ENCODE results near the gene SORBS1. TPM values are rescaled to one million over a fixed set of nuclear protein-coding genes. Genes with fewer than 3 reads are reported as not detected.

The SORBS1 gene
- total and polyA plus RNA-seq, 2 experiments from 2014 or later: 17.0 to 40.2 TPM

DNA sequence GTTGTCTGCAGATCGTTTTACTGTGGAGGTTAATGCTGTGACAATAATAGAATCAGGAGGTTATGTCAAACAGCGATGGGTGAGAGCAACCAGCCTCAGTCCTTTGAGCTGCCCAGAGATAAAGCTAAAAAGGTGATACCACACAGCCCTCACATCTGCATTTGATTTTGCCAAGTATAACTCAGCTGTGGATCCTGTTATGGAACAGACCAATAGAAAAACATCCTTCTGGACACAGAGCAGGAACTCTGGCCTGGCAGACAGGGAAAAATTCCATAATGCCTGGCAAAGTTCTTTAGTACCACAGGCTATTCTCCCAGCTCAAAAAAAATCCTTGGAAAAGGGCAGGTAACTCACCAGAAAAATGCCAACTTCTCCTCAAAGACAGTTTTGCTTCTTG is 183.2 kb downstream of the SORBS1 start:
- DNase-seq (ENCODE audit: low spot score): no peak
- no peak overlapping the region for H2AFZ ChIP-seq
- TF ChIP-seq EZH2 (IDR thresholded peaks at IDR 0.05; ENCODE audit: borderline replicate concordance) (no peak), EZH2phosphoT487 (IDR thresholded peaks at IDR 0.05; ENCODE audit: low read depth, severe bottlenecking, unreplicated experiment) (no peak)
- TF ChIP-seq, protein P1, sequence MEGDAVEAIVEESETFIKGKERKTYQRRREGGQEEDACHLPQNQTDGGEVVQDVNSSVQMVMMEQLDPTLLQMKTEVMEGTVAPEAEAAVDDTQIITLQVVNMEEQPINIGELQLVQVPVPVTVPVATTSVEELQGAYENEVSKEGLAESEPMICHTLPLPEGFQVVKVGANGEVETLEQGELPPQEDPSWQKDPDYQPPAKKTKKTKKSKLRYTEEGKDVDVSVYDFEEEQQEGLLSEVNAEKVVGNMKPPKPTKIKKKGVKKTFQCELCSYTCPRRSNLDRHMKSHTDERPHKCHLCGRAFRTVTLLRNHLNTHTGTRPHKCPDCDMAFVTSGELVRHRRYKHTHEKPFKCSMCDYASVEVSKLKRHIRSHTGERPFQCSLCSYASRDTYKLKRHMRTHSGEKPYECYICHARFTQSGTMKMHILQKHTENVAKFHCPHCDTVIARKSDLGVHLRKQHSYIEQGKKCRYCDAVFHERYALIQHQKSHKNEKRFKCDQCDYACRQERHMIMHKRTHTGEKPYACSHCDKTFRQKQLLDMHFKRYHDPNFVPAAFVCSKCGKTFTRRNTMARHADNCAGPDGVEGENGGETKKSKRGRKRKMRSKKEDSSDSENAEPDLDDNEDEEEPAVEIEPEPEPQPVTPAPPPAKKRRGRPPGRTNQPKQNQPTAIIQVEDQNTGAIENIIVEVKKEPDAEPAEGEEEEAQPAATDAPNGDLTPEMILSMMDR (IDR thresholded peaks at IDR 0.05; ENCODE audit: poor library complexity): no peak
- H4K20me1 ChIP-seq (ENCODE audit: insufficient read depth, poor library complexity, severe bottlenecking): no peaks in the 10 kb centered on the region
- H3K9me2 ChIP-seq (replicated peaks; ENCODE audit: insufficient read depth): no peaks in the 10 kb centered on the region
- H3K4me1 ChIP-seq (ENCODE audit: insufficient read depth): no peaks in the 10 kb centered on the region
- no peaks in the 10 kb centered on the region for H3K79me2 ChIP-seq
- H3K4me2 ChIP-seq: no peak overlapping the region
- no peak overlapping the region for H3K4me3 ChIP-seq
- H3K36me3 ChIP-seq (replicated peaks; ENCODE audit: insufficient read depth, low read depth): no peaks in the 10 kb centered on the region
- no peak overlapping the region for H3K27ac ChIP-seq
- H3K9me3 ChIP-seq (ENCODE audit: low read depth): no peaks in the 10 kb centered on the region
- H3K27me3 ChIP-seq: no peaks in the 10 kb centered on the region
- WGBS (ENCODE audit: low lambda C conversion rate, missing lambda C conversion rate): 49% methylated on average over 2 of the region's 2 CpGs

DNA sequence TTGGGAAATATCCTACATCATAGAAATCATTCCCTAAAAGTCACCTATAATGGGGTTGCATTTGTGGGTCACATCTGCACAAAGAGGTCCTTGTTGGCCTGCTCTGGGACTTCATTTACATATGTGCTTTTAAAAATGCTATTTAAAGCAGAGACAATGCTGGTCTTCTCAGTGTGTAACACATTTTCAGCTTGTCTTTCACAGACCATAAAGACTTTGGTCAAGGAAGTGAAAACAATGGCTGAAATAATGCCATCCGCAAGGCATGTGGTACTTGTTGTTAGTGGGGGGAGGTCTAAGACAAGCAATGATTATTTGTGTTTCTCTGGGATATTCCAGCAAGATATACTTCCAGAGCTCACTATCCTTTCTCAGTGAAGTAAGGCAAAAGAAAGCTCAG is 185.8 kb downstream of the SORBS1 start:
- Histone ChIP-seq H2AFZ (no peak overlapping the region), H3K9me3 (ENCODE audit: low read depth) (no peaks in the 10 kb centered on the region), H4K20me1 (ENCODE audit: insufficient read depth, poor library complexity, severe bottlenecking) (no peaks in the 10 kb centered on the region), H3K27ac (no peak overlapping the region), H3K79me2 (no peaks in the 10 kb centered on the region), H3K4me3 (no peak overlapping the region), H3K36me3 (replicated peaks; ENCODE audit: insufficient read depth, low read depth) (no peaks in the 10 kb centered on the region), H3K4me2 (no peak overlapping the region), H3K9me2 (replicated peaks; ENCODE audit: insufficient read depth) (no peaks in the 10 kb centered on the region), H3K27me3 (no peaks in the 10 kb centered on the region), H3K4me1 (ENCODE audit: insufficient read depth) (no peaks in the 10 kb centered on the region)
- TF ChIP-seq EZH2 (IDR thresholded peaks at IDR 0.05; ENCODE audit: borderline replicate concordance) (no peak), EZH2phosphoT487 (IDR thresholded peaks at IDR 0.05; ENCODE audit: low read depth, severe bottlenecking, unreplicated experiment) (no peak)
- TF ChIP-seq, protein P1 (IDR thresholded peaks at IDR 0.05; ENCODE audit: poor library complexity): no peak
- no peak for DNase-seq (ENCODE audit: low spot score)
- WGBS (ENCODE audit: low lambda C conversion rate, missing lambda C conversion rate): 87% methylated on average over 1 of the region's 1 CpG

DNA sequence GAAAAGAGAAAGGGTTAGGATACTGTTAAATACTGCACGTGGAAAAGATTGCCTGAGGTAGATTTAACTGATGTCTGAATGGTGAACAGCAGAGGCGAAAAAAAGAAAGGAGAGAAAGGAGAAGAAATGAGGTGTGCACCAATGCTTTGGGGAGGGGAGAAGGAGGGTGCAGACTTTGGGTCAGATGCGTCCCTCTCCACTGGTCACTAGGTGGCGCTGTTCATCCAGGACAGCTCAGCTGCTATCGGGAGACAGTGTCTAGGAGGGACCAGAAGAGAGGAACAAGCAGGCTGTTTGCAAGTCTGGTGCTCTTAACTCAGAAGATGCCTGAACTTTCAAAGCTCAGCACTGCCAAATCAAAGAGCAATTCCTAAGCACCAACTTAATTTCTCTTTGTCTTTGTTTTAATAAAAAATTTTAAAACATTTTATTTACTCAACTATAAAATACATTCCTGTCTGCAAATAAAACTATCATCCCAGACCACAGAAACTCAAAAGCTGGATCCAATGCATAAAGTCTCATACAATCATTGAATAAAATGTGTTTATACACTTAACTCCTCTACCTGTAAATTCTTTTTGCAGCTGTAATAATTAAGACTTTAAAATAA is 186.5 kb downstream of the SORBS1 start:
- Histone ChIP-seq H3K27me3 (no peaks in the 10 kb centered on the region), H3K4me1 (ENCODE audit: insufficient read depth) (no peaks in the 10 kb centered on the region), H2AFZ (no peak overlapping the region), H3K36me3 (replicated peaks; ENCODE audit: insufficient read depth, low read depth) (no peaks in the 10 kb centered on the region), H3K4me2 (no peak overlapping the region), H3K4me3 (no peak overlapping the region), H3K27ac (no peak overlapping the region), H3K79me2 (no peaks in the 10 kb centered on the region), H3K9me2 (replicated peaks; ENCODE audit: insufficient read depth) (no peaks in the 10 kb centered on the region), H4K20me1 (ENCODE audit: insufficient read depth, poor library complexity, severe bottlenecking) (no peaks in the 10 kb centered on the region), H3K9me3 (ENCODE audit: low read depth) (no peaks in the 10 kb centered on the region)
- peak; percentile 89 for DNase-seq (ENCODE audit: low spot score)
- WGBS (ENCODE audit: low lambda C conversion rate, missing lambda C conversion rate): 3% methylated on average over 5 of the region's 5 CpGs
- TF ChIP-seq, protein P1 (IDR thresholded peaks at IDR 0.05; ENCODE audit: poor library complexity): peak; percentile 91
- no peak for TF ChIP-seq EZH2phosphoT487 (IDR thresholded peaks at IDR 0.05; ENCODE audit: low read depth, severe bottlenecking, unreplicated experiment)

DNA sequence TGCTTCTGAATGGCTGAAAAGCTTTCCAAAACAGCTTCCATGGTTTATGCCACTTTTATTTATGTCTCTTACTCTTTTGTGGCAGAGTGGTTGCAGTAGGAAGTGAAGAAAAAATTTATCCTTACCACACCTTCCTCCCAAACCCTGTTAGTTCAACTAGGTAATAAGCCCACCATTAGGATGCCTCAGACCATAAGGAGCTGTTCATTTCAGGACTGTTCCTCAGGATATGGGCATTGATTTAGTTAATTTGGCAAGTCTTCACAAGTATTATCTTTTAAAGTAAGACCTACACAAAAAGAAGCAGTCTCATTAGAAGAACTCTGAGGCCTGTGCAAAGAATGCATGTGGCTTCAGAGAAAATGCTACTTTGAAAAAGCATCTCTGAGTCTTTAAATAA is 187.5 kb downstream of the SORBS1 start:
- H3K27ac ChIP-seq: no peak overlapping the region
- no peaks in the 10 kb centered on the region for H3K4me1 ChIP-seq (ENCODE audit: insufficient read depth)
- no peaks in the 10 kb centered on the region for H3K36me3 ChIP-seq (replicated peaks; ENCODE audit: insufficient read depth, low read depth)

More for the DNA sequence above, 187.5 kb downstream of the SORBS1 start:
- no peak for TF ChIP-seq EZH2phosphoT487 (IDR thresholded peaks at IDR 0.05; ENCODE audit: low read depth, severe bottlenecking, unreplicated experiment)
- TF ChIP-seq, protein P1 (IDR thresholded peaks at IDR 0.05; ENCODE audit: poor library complexity): no peak
- TF ChIP-seq EZH2 (IDR thresholded peaks at IDR 0.05; ENCODE audit: borderline replicate concordance): no peak
- no peaks in the 10 kb centered on the region for H3K9me3 ChIP-seq (ENCODE audit: low read depth)
- H4K20me1 ChIP-seq (ENCODE audit: insufficient read depth, poor library complexity, severe bottlenecking): no peaks in the 10 kb centered on the region
- no peak overlapping the region for H2AFZ ChIP-seq
- H3K9me2 ChIP-seq (replicated peaks; ENCODE audit: insufficient read depth): no peaks in the 10 kb centered on the region
- H3K4me2 ChIP-seq: no peak overlapping the region
- no peak overlapping the region for H3K4me3 ChIP-seq
- H3K27me3 ChIP-seq: no peaks in the 10 kb centered on the region
- DNase-seq (ENCODE audit: low spot score): no peak
- no peaks in the 10 kb centered on the region for H3K79me2 ChIP-seq

All from hepatocyte (in vitro differentiated cells).